Measurements from ENCODE around the gene ZNF440.
"Not testable (repeated sequence)": the region's sequence is repeated elsewhere in the genome, so short reads cannot be mapped to it uniquely, and the experiment has no call there.

ZNF440 gene

DNA sequence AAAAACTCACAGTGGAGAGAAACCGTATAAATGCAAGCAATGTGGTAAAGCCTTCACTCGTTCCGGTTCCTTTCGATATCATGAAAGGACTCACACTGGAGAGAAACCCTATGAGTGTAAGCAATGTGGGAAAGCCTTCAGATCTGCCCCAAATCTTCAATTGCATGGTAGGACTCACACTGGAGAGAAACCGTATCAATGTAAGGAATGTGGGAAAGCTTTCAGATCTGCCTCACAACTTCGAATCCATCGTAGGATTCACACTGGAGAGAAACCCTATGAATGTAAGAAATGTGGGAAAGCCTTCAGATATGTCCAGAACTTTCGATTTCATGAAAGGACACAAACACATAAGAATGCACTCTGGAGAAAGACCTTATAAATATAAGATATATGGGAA, 54.1 kb downstream of the ZNF440 start:
- Histone ChIP-seq H3K4me1 (ENCODE audit: control insufficient read depth, low read depth, low read length) (no peaks in the 10 kb centered on the region), H3K27ac (ENCODE audit: low read length) (no peak overlapping the region), H3K36me3 (ENCODE audit: control insufficient read depth, low read depth, low read length) (peaks cover 9% of the 10 kb centered on the region), H3K27me3 (ENCODE audit: control insufficient read depth, insufficient read depth, low read length) (no peaks in the 10 kb centered on the region), H3K4me3 (ENCODE audit: low read length) (no peak overlapping the region), H3K9ac (ENCODE audit: low read length) (no peak overlapping the region), H3K9me3 (ENCODE audit: control insufficient read depth, low read depth, low read length) (peaks cover 37% of the 10 kb centered on the region)

GRCh38 chr19:11872624-11873023, 58.6 kb downstream of the ZNF440 start:
- Histone ChIP-seq H3K36me3 (ENCODE audit: control insufficient read depth, low read depth, low read length) (peaks cover 5% of the 10 kb centered on the region), H3K27ac (ENCODE audit: low read length) (no peak overlapping the region), H3K4me3 (ENCODE audit: low read length) (no peak overlapping the region), H3K9me3 (ENCODE audit: control insufficient read depth, low read depth, low read length) (peaks cover 27% of the 10 kb centered on the region), H3K4me1 (ENCODE audit: control insufficient read depth, low read depth, low read length) (no peaks in the 10 kb centered on the region), H3K9ac (ENCODE audit: low read length) (no peak overlapping the region), H3K27me3 (ENCODE audit: control insufficient read depth, insufficient read depth, low read length) (no peaks in the 10 kb centered on the region)

DNA sequence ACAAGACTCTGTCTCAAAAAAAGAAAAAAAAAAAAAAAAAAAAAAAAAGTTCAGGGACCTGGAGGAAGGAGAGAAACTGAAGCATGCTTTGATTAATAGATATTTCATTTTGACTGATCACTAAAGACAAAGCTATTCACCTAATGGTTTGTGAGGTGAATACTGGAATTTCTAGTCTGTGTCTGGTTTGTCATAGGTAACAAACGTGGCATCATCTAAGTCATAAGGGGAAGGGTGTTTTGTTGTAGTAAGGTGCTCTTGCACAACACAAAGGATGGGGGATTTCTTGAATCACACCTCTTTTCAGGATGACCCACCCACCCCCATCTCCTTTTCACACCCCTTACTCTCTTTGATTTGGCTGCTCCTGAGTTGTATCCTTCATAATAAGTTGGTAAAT, 59.7 kb downstream of the ZNF440 start:
- Histone ChIP-seq H3K9ac (ENCODE audit: low read length) (no peak overlapping the region), H3K27ac (ENCODE audit: low read length) (no peak overlapping the region), H3K4me1 (ENCODE audit: control insufficient read depth, low read depth, low read length) (no peaks in the 10 kb centered on the region), H3K27me3 (ENCODE audit: control insufficient read depth, insufficient read depth, low read length) (no peaks in the 10 kb centered on the region), H3K9me3 (ENCODE audit: control insufficient read depth, low read depth, low read length) (peaks cover 17% of the 10 kb centered on the region), H3K36me3 (ENCODE audit: control insufficient read depth, low read depth, low read length) (no peaks in the 10 kb centered on the region), H3K4me3 (ENCODE audit: low read length) (no peak overlapping the region)

GRCh38 chr19:11879687-11880266, 65.7 kb downstream of the ZNF440 start:
- H3K9me3 ChIP-seq (ENCODE audit: control insufficient read depth, low read depth, low read length); H3K27me3 ChIP-seq (ENCODE audit: control insufficient read depth, insufficient read depth, low read length); H3K4me1 ChIP-seq (ENCODE audit: control insufficient read depth, low read depth, low read length); H3K27ac ChIP-seq (ENCODE audit: low read length); H3K9ac ChIP-seq (ENCODE audit: low read length); H3K36me3 ChIP-seq (ENCODE audit: control insufficient read depth, low read depth, low read length); H3K4me3 ChIP-seq (ENCODE audit: low read length): not testable (repeated sequence)

DNA sequence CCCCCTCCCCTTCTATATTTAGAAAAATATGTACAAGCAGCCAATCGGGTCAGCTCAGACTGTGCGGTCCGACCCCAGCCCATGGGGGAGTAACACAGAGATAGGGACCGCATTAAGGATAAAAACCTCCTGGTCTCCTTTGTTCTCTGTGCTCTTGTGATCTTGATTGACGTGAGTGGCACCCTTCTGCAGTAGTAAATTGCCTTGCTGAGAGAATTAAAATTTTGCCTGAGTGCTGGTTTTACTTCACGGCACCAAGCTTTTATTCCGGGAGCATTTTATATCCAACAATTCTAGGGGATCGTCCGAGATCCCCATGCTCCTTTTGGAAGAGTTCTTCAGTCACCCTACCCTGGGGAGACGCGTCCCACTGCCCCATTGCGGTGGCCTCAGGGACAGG, 66.5 kb downstream of the ZNF440 start:
- no peaks in the 10 kb centered on the region for H3K9me3 ChIP-seq (ENCODE audit: control insufficient read depth, low read depth, low read length)
- no peak overlapping the region for H3K27ac ChIP-seq (ENCODE audit: low read length)
- no peaks in the 10 kb centered on the region for H3K4me1 ChIP-seq (ENCODE audit: control insufficient read depth, low read depth, low read length)
- no peak overlapping the region for H3K9ac ChIP-seq (ENCODE audit: low read length)
- H3K36me3 ChIP-seq (ENCODE audit: control insufficient read depth, low read depth, low read length), result no peaks in the 10 kb centered on the region
- H3K27me3 ChIP-seq (ENCODE audit: control insufficient read depth, insufficient read depth, low read length), result no peaks in the 10 kb centered on the region
- no peak overlapping the region for H3K4me3 ChIP-seq (ENCODE audit: low read length)

GRCh38 chr19:11881151-11881800, 67.2 kb downstream of the ZNF440 start:
- no peaks in the 10 kb centered on the region for H3K9me3 ChIP-seq (ENCODE audit: control insufficient read depth, low read depth, low read length)
- no peak overlapping the region for H3K27ac ChIP-seq (ENCODE audit: low read length)
- no peaks in the 10 kb centered on the region for H3K36me3 ChIP-seq (ENCODE audit: control insufficient read depth, low read depth, low read length)
- no peak overlapping the region for H3K9ac ChIP-seq (ENCODE audit: low read length)
- H3K4me1 ChIP-seq (ENCODE audit: control insufficient read depth, low read depth, low read length), result no peaks in the 10 kb centered on the region
- no peak overlapping the region for H3K4me3 ChIP-seq (ENCODE audit: low read length)
- H3K27me3 ChIP-seq (ENCODE audit: control insufficient read depth, insufficient read depth, low read length), result no peaks in the 10 kb centered on the region

DNA sequence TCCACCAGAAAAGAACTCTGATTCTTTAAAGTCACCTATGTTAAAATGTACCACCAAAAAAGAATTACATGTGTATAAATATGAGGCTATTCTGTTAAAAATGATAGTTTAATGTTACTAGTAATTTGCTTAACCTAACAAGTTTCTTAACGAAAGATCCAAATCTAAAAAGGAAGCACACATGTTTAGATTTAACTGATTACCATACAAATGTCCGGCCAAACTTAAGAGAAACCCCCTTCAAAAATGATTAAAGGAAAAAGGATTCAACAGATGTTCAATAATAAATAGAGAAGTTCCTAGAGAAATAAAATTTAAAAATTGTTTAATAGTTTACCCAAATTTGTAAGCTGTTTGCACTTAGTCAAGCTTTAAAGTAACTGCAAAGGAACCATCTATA, 68.5 kb downstream of the ZNF440 start:
- H3K9me3 ChIP-seq (ENCODE audit: control insufficient read depth, low read depth, low read length), result no peaks in the 10 kb centered on the region
- H3K27ac ChIP-seq (ENCODE audit: low read length), result no peak overlapping the region
- no peak overlapping the region for H3K4me3 ChIP-seq (ENCODE audit: low read length)
- no peaks in the 10 kb centered on the region for H3K27me3 ChIP-seq (ENCODE audit: control insufficient read depth, insufficient read depth, low read length)
- no peak overlapping the region for H3K9ac ChIP-seq (ENCODE audit: low read length)
- peaks cover 5% of the 10 kb centered on the region for H3K4me1 ChIP-seq (ENCODE audit: control insufficient read depth, low read depth, low read length)
- no peaks in the 10 kb centered on the region for H3K36me3 ChIP-seq (ENCODE audit: control insufficient read depth, low read depth, low read length)
